Measurements from ENCODE around the gene PLPP4.

Gene PLPP4

DNA sequence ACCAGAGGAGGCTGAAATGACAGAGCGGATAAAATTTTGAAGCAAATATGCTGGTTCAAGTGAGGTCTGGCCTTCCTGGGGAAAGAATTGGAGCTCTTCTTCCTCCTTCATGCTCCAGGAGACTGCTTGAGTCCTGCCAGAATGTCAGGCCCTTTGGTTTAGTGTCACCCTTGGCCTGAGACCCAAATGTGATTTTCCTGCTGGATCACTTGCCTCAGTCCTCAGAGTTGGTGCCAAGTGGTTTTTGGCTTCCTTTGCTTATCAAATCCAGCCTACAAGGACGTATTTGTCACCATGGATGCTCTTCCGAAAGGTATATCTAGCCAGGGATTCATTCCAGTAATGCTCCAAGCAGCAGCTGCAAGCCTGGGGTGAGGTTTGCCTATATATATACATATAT lies 118.4 kb downstream of the PLPP4 start:
- no peak for DNase-seq (ENCODE audit: low read depth in 2 of 2)

DNA sequence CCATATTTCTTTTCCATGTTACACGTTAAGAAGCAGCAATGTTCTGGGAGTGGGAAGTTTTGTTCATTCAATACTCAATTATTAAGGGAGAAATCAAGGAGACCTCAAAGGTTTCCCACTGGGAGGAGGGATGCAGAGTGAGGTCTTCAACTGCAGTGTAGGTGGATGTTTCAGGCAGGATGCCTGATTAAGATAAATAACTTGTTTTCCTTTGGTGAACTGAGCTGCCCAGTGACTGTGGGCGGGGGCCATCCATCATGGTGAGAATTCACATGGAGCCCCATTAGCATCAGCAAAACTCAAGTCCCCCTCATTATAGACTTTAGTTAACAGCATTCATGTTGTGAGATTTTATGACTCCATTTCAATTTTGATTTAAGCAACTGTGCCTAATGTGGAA lies 121.1 kb downstream of the PLPP4 start:
- DNase-seq (ENCODE audit: low read depth in 2 of 2), result no peak

DNA sequence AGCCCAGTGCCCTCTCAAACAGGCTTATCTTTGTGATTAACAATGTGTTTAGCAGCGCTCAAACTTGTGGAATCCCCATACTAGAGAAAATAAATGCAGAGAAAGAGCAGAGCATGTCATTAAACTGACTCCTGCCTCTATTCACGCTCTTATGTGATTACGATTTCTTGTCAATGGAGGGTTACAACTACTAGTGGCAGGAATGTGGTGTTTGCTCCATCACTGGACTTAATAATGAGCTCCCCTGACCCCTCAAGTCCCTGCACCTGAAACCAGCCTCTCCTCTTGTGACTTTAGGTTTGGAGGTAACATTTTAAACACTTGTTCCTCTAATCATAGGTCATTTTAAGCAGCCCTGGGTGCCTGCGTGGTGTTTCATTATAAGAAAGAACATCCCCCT lies 121.9 kb downstream of the PLPP4 start:
- no peak for DNase-seq (ENCODE audit: low read depth in 2 of 2)

DNA sequence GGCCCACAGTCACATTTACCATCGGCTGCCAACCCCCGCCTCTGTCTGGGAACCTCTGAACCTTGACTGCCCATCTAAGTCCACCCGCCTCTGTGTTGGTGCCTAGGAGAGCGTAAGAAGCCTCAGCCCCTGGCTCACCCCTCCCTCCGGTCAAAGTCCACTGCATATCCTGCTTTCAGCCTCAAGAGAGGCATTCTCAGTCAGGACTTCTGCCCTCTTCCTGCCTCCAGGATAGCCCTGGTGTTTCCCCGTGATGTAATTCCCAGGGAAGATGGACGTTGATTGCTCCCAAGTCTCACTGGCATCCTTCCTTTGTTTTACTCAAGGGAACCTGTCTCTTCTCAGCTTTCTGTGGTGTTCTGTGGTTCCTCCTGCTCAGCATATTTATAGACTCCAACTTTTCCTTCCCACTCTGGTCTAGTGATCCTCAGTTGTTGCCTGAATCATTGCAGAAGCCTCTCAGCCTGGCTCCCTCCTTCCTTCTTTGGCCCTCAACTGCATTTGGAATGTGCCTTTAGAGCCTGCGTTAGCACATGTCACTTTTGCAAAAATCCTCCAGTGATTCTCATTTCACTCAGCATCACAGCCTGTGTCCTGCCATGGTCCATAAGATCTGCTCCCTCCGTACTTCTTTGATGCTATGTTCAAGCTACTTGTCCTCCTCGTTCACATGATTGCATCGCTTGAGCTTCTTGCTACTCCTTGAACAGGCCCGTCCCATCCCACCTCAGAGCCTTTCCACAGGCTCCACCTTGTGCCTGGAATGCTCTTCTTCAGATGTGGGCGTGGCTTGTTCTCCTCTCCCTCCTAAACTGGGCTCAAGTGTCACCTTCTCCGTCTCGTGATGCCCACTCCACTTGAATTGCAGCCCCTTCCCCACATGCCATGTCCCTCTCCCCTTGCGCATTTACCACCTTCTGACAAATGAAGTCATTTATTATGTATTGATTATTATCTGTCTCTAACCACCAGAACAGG lies 124.2 kb downstream of the PLPP4 start:
- DNase-seq (ENCODE audit: low read depth in 2 of 2), result no peak

DNA sequence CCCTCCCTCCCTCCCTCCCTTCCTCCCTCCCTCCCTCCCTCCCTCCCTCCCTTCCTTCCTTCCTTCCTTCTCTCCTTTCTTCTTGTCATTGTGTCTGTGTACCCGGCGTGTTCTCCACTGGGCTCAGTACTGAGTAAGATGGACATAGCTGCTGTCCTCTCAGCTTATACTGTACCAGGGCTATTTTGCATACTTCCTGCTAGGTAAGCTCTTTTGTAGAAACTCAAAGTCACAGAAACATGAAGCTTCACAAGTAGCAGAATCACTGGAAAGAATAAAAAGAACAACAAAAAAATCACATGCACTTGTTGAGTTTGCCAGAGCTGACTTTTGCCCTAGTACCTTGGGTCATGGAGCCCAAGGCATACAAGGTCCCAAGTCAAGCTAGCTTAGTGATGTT lies 125.7 kb downstream of the PLPP4 start:
- no peak for DNase-seq (ENCODE audit: low read depth in 2 of 2)

DNA sequence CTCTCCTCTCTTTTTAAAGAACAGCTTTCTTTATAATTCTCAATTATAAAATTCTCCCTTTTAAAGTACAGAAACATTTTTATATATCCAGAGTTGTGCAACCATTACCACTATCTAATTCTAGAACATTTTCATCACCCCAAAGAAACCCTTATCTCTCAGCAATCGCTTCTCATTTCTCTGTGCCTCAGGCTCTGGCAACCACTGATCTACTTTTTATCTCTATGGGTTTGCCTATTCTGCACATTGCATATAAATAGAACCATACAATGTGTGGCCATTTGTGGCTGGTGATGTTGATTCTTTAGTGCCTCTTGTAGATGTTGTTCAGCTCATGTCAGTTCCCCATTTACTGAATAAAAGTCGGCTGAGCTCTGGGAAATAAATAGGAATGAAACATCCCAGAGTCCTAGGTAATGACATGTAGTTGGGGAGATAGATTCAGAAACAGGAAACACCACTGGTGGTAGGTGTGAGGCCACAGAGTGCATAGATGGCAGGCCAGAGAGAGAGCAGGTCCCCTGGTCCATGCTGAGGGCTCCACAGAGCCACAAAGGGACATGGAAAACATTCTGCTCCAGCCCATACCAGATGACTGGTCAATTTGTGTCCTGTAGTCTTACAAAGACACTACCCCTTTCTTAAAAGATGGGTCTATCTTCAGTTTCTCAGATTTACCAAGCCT lies 126.5 kb downstream of the PLPP4 start:
- DNase-seq (ENCODE audit: low read depth in 2 of 2), result no peak

DNA sequence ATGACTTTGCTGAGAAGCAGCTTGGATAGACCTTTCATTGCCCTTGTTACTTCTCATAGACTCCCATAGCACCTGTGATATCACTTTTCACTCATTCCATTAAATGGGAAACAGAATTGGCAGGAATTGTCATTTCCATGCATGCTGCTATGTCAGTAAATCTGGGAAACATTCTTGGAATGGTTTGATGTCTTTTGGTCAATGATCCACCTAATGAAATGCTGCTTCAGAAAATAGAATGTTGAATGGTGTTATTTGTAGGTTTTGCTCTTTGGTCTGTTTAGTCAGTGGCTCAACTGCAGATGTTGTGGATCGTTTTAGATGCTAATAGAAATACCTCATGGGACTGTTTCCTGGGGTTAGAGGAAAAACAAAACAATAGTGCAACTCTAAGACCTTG lies 127.8 kb downstream of the PLPP4 start:
- no peak for DNase-seq (ENCODE audit: low read depth in 2 of 2)

DNA sequence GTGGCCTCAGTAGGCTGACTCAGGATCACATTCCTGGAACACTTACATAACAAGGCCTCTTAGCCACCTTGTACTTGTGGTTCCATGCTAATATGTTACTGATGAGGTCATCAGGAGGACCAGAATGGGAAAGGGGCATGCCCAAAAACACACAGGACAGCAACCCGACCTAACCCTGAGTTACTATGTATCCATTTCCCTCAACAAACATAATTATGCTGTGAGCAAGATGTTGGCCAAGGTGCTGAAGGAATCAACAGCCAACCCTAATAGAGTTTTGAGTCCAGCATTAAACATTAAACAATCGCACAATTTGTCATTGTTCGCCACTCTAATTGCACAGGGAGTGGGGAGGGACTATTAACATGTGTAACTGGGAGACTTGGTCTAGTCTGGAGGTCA lies 129.4 kb downstream of the PLPP4 start:
- no peak for DNase-seq (ENCODE audit: low read depth in 2 of 2)

DNA sequence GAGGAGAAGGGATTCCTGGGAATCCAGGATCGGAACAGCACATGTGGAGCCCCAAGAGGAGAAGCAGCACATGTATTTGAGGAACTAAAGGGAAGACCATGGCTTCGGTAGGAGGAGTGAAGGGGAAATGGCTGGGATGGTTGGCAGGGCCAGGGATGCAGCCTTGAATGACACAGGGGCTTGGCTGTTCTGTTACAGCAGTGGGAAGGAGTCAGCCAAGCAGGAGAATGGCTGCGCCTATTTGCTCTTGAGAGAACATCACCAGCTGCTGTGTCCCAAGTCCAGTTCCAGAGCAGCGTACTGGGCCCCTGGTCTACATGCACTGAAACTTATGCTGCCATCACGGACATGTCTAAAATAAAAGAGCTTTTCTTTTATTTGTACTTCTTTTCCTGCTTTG lies 130.0 kb downstream of the PLPP4 start:
- DNase-seq (ENCODE audit: low read depth in 2 of 2), result no peak

DNA sequence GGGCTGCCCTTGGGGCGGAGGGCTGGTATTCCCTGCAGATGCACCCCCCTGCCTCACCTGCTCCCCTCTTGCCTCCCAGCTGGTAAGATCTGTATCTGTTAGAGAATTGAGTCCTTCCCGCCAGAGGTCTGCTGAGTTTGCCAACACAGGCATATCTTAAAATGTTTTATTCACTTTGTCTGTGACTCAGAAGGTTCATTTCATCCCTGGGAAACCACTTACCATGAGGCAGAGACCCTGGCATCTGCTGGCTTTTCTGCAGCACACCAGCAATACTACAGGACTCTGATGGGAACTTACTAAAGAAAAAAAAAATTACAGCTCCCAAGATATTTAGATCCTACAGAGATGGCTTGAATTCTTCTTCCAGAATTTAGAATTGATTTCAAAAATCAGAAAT lies 131.3 kb downstream of the PLPP4 start:
- no peak for DNase-seq (ENCODE audit: low read depth in 2 of 2)

DNA sequence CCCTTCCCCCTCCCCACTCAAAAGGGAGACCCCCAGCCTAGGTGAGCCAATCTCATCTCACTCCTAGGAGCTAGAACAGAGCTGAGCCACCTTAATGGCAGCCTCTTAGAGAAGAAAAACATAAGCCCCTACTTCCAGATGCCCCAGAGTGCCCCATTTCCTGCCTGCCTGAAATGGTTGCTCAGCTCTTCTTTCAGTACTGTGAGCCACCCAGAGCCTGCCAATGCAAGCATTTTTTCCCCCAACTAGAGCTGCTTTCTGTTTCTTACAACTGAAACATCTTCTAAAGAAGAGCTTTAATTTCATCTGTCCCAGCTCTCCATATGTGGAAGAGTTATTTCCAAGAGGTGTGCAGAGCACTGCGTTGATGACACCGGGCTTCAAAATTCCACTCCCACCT lies 136.7 kb downstream of the PLPP4 start:
- DNase-seq (ENCODE audit: low read depth in 2 of 2), result no peak

DNA sequence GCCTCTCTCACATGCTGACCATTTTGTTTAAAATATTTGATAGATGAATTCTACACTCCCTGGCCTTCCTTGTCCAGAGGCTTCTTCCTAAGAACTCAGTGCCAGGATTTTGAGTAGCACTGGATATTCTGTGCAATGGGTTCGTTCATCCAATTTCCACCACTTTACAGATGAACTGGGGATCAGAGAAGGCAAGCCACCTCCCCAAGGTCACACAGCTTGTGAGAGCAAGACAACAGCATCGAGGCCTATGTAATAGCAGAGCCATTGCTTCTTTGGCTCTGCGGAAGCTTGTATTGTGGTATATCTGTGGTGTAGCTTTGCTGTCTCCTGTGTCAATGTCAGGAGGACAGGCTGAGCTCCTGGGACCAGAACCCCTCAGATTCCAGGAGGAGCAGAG lies 140.9 kb downstream of the PLPP4 start:
- no peak for DNase-seq (ENCODE audit: low read depth in 2 of 2)

DNA sequence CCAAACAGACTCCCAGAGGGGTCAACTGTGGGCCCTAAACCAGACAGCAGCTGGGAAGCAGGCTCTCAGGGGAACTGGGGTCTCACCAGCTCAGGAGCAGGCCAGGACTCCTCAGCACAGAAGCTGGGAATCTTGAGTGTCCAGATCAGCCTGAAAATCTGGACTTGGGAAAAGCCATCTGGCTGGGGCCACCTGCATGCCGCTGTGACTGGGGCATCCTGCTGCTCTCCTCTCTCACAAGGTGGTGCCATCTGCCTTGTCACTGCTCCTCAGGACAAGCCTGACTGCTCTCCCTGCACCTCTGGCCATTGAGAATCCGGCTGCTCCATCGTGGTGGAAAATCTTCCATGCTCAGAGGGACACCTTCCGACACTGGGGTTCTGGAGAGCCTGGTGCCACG lies 141.4 kb downstream of the PLPP4 start:
- no peak for DNase-seq (ENCODE audit: low read depth in 2 of 2)

DNA sequence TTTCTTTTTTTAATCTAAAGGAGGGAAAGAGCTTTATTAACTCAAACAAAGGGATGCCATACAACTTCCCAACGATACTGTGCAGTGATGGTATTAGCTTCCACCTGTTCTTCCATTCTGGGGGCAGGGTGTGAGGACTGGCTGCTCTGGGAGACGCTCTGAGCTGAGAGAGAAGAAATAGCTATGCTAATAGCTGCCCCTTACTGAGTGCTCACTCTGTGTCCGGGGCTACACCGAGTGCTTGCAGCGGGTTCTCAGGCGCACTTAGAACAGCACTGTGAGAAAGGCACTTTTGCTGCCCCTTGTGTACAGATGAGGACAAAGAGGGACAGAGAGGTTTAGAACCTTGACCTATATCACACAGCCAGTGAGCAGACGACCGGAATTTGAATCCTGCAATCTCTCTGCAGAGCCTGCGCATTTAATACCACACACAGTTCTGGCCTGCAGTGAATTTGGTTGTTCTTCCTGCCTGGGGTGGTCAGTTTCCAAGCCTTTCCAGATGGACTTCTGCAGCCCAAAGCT lies 142.2 kb downstream of the PLPP4 start:
- no peak for DNase-seq (ENCODE audit: low read depth in 2 of 2)

DNA sequence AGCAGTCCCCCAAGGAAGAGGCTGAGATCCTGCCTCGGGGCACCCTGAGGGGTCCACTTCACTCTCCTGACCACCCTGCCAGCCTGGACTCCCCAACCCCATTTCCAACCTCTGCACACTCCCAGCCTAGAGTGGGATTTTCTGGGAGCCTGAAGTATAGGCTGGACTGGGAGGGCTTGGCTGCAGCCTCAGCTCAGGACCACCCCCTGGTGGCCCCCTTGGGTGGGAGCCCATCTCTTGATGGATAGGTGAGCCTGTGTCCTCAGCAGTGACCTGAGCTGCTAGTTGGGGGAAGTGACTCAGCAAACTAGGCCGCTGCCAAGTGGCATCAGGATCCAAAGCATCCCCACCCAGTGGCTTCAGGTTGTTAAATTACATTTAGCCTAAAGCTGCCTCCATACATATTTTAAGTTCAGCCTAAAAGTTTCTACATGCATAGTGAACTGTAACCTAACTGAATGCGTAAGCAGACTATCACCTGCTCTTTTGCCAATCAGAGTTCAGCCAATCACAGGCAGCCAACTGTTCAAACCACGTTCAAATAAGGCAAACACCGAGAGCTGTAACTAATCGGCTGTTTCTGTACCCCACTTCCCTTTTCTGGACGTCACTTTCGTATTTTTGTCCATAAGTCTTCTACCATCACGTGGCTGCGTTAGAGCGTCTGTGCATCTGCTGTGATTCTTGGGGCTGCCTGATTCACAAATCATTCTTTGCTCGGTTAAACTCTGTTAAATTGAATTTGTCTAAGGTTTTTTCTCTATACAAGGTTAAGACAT lies 144.0 kb downstream of the PLPP4 start:
- DNase-seq (ENCODE audit: low read depth in 2 of 2), result no peak

DNA sequence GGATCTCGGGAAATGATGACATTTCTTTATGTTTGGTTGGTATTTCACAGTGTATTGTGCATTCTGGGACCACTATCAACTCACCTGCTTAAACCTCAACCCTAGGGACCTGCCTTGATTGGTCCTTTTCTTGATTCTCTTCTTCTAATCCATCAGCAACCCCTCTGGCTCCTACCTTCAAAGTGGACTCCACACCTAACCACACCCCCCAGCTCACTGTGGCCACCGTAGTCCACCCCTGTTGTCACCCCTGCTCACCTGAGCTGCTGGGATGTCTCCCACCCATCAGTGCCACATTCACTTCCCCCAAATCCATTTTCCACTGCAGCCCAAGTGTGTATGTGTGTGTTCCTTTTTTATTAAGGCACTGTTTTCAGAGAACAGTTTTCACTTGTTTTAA lies 145.0 kb downstream of the PLPP4 start:
- no peak for DNase-seq (ENCODE audit: low read depth in 2 of 2)

DNA sequence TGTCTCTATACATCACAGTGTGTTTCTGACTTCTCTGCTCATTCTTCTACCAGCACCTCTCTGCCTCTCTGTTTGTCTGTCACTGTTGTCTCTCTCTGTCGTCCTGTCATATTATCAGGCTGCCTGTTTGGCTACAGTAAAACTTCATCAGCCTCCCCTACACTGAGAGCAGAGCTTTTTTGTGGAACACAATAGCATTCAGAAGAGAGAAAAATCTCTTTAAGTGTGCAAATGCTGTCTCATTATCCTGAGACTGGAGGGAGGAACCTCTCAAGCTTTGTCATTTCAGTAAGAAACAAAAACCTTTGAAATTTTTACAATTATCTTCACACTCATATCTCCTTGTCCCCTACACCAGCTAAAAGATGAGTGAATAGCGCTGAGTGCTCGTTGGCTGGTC lies 148.4 kb downstream of the PLPP4 start:
- no peak for DNase-seq (ENCODE audit: low read depth in 2 of 2)

DNA sequence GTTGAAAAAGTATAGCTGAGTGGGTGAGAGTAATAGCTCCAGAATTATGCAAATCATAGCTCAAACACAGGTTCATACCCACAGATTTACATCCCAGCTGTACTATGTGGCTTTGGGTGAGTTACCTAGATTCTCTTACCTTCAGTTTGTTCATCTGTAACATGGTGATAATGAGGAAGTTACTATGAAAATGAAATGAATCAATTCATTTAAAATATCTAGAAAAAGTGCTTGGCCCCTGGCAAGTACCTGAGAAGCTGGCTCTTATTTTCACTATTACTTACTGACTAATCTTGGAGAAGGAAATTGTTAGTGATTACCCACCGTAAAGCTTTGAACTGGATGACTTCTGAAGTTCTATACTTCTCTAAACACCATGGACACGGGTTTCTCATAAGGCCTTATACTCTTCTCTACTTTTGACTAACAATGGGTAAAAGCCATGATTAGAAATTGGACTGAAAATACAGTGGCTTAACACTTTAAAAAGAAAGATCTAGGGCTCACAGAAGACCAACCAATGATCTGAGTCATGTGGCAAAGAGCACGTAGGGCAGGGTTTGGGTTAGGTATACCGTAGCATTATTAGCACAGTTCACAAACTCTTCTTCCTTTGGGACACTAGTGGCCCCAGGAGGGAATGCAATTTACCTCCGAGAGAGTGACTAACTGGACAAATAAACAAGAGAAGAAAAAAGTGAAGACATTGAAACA lies 149.2 kb downstream of the PLPP4 start:
- no peak for DNase-seq (ENCODE audit: low read depth in 2 of 2)

DNA sequence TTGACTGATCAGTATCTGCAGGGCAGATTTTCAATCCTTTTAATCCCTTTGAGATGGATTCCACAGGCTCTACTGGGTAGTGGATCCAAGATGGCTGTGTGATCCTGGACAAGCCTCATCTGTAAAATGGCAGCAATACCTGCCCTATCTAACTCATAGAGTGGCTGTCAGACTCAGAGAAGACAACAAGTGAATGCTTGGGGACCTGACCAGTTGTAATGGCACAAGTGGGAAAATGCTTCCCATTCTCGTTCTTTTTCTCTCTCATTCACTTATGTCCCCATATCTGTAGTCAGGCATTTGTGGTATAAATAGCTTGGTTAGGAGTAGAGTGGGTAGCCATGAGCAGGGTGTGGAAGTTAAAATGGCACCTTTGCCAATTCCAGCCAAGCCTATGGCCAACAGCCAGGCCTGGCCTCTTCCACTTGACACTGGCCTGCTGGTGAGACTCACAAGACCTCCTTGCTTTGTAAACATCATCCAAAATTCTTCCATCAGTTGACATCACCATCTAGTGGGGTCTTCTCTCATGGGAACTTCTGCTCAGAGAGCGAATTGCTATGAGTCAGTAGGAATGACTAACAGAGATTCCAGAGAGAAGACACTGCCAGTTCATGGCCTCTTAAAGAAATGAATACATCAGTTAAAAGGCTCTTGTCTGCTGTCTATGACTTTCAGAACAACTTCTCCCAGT lies 150.1 kb downstream of the PLPP4 start:
- DNase-seq (ENCODE audit: low read depth in 2 of 2), result no peak

DNA sequence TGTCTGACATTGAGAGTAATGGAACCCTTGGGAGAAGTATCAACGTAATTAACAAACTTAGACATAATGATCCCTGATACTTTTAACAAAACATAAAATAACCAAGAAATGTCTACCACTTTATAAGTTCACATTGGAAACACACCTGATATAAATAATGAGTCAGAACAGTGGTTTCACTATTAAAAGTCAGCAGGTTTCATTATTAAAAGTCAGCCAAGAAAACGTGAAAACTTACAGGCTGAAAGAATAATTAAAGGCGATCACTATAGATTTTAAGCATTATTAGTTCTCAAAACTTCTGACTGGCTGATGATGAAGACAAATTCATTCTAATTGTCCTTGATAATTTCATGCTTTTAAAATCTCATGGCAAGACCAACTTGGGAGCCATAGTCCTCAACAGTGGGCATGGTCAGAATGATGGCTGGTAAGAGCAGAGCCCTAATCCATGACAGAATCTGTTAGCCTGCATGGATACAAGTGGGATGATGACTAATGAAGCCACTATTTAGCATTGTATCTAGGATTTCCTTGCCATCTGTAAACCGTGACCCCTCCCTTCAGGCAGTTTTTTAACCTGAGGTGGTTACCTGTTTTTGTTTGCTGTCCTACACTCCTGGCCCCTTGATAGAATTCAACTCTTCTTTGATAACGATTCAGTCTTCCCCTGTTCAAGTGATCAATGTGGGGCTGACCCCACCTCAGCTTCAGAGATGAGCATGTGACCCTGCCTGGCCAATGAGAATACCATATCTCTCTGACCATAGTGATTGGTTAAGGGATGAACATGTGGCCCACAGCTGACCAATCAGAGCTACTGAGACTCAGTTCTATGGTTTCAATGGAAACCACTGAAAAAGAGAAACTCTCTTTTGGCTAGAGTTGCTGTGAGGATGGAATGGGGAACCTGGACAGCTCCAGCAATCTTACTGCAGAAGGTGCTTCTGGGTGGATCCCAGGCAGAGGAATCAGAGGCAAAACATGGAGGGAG lies 151.0 kb downstream of the PLPP4 start:
- no peak for DNase-seq (ENCODE audit: low read depth in 2 of 2)
